Upper lobe of left lung (tissue), 6 donors: Measurements from ENCODE around the gene TMEM222. TPM values are rescaled to one million over a fixed set of nuclear protein-coding genes. Genes with fewer than 3 reads are reported as not detected.

Experiments used
- ATAC-seq, 2 donors: fragments of 200-7000 bp; cut with Tn5 transposase; one replicate each; pipeline ENCODE4 v1.9.1; 2022; ENCODE audit warnings: mild to moderate bottlenecking in 2 of 2, moderate library complexity in 2 of 2; ENCODE audit not compliant: low FRiP score in 2 of 2
- DNase-seq, 2 donors: peaks; one replicate each; pipeline ENCODE4 v3.0.0-alpha.2; 2019 to 2020
- H3K27ac ChIP-seq, 4 donors: fragments of 200-600 bp; sonication (generic); one replicate each; pipeline ENCODE4 v1.5.1; 2016 to 2019
- H3K27me3 ChIP-seq, 4 donors: fragments of 200-600 bp; sonication (generic); one replicate each; pipeline ENCODE4 v1.5.1; 2017 to 2019
- H3K36me3 ChIP-seq, 4 donors: fragments of 200-600 bp; sonication (generic); one replicate each; pipeline ENCODE4 v1.5.1; 2016 to 2019
- H3K4me1 ChIP-seq, 4 donors: fragments of 200-600 bp; sonication (generic); one replicate each; pipeline ENCODE4 v1.5.1; 2018 to 2019
- H3K4me3 ChIP-seq, 4 donors: fragments of 200-600 bp; sonication (generic); one replicate each; pipeline ENCODE4 v1.5.1; 2017 to 2019; ENCODE audit warnings: mild to moderate bottlenecking in 2 of 4, moderate library complexity in 1 of 4
- H3K9me3 ChIP-seq, 4 donors: fragments of 200-600 bp; sonication (generic); one replicate each; pipeline ENCODE4 v1.5.1; 2018 to 2019
- EP300 ChIP-seq, 4 donors: sonication (generic); formaldehyde crosslinking; IDR thresholded peaks; one replicate each; pipeline ENCODE4 v1.5.1; 2017; ENCODE audit warnings: antibody characterized with exemption in 4 of 4, control low read depth in 2 of 4
- POLR2A ChIP-seq, 4 donors: fragments of 450-650 bp; IDR thresholded peaks; one replicate each; pipeline ENCODE4 v1.5.1; 2016 to 2017; ENCODE audit warnings: antibody characterized with exemption in 4 of 4, mild to moderate bottlenecking in 2 of 4
- POLR2AphosphoS5 ChIP-seq, 2 donors: sonication (generic); formaldehyde crosslinking; IDR thresholded peaks; one replicate each; pipeline ENCODE4 v1.5.1; 2017; ENCODE audit warnings: antibody characterized with exemption in 2 of 2
- WGBS, 2 donors: methylation state at CpG; one replicate each; pipeline ENCODE4 v1.1.5; 2017 to 2018; 5-methylcytosine and 5-hydroxymethylcytosine counted together
- total RNA-seq, 6 donors: library from RNA; depleted of rRNA in 4 of 6; stranded (reverse); fragments of >200 nt in 4 of 6; gene quantifications; one replicate each; pipeline versions ENCODE4 v1.1.0 to v1.2.1, GENCODE V29; 2016 to 2021
- TF ChIP-seq, protein P1 (sequence below), 6 experiments: fragments of 450-650 bp in 4 of 6; fragments of 200-600 bp in 2 of 6; sonication (generic) in 2 of 6; IDR thresholded peaks; one replicate each; pipeline ENCODE4 v1.5.1; 2016 to 2019; ENCODE audit warnings: antibody characterized with exemption in 6 of 6
- donor health status: DM: no; HTN: no; CAD: no; lungs with moderate emphysema.
- donor health status: DM: no; HTN: yes; CAD: no; lungs with severe emphysema.

TMEM222 gene
- total RNA-seq, 6 donors from 2014 or later, result 11.5 to 43.9 (median 30.1) TPM

DNA sequence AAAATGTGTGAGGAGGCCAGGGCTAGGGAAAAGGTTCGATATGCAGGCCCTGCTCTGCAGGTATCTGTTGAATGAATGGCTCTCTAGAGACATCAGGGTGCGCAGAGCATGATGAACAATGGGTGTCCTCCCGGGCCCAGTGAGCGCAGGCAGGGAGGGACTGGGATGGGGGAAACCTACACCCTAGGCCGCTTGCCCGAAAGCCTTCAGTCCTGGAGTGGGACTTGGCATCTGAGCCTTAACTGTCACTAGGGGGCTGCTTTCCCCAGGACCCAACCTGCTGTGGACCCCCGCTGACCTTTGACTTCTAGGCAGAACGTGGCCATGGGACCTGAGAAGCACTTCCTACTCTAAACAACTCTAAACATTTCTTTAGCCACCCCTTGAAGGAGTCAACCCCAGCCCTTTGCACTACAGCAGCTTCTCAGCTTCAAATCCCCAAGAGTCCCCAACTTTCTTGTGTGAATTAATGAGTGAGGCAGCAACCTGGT, 45.2 kb downstream of the TMEM222 start:
- ATAC-seq, result no peak
- WGBS, 2 donors, result 27 to 41% methylated on average over 5 to 8 of the region's 8 CpGs
- H3K9me3 ChIP-seq, result no peaks in the 10 kb centered on the region
- H3K4me1 ChIP-seq, result peaks cover 42 to 49% (median 45%) of the 10 kb centered on the region in 4 donors
- no peaks in the 10 kb centered on the region for H3K27me3 ChIP-seq
- peak overlapping the region in 3 of 4 donors; percentile 59 to 92 (median 84) for H3K4me3 ChIP-seq
- H3K36me3 ChIP-seq, result peaks cover 11 to 42% (median 24%) of the 10 kb centered on the region in 4 donors
- H3K27ac ChIP-seq, result peak overlapping the region; percentile 93 to 98 (median 98)
- no peak for DNase-seq
- TF ChIP-seq POLR2AphosphoS5 (IDR thresholded peaks at IDR 0.05) (no peak), EP300 (IDR thresholded peaks at IDR 0.05) (no peak), POLR2A (IDR thresholded peaks at IDR 0.05) (no peak)
- TF ChIP-seq, protein P1, sequence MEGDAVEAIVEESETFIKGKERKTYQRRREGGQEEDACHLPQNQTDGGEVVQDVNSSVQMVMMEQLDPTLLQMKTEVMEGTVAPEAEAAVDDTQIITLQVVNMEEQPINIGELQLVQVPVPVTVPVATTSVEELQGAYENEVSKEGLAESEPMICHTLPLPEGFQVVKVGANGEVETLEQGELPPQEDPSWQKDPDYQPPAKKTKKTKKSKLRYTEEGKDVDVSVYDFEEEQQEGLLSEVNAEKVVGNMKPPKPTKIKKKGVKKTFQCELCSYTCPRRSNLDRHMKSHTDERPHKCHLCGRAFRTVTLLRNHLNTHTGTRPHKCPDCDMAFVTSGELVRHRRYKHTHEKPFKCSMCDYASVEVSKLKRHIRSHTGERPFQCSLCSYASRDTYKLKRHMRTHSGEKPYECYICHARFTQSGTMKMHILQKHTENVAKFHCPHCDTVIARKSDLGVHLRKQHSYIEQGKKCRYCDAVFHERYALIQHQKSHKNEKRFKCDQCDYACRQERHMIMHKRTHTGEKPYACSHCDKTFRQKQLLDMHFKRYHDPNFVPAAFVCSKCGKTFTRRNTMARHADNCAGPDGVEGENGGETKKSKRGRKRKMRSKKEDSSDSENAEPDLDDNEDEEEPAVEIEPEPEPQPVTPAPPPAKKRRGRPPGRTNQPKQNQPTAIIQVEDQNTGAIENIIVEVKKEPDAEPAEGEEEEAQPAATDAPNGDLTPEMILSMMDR (IDR thresholded peaks at IDR 0.05), result no peak

DNA sequence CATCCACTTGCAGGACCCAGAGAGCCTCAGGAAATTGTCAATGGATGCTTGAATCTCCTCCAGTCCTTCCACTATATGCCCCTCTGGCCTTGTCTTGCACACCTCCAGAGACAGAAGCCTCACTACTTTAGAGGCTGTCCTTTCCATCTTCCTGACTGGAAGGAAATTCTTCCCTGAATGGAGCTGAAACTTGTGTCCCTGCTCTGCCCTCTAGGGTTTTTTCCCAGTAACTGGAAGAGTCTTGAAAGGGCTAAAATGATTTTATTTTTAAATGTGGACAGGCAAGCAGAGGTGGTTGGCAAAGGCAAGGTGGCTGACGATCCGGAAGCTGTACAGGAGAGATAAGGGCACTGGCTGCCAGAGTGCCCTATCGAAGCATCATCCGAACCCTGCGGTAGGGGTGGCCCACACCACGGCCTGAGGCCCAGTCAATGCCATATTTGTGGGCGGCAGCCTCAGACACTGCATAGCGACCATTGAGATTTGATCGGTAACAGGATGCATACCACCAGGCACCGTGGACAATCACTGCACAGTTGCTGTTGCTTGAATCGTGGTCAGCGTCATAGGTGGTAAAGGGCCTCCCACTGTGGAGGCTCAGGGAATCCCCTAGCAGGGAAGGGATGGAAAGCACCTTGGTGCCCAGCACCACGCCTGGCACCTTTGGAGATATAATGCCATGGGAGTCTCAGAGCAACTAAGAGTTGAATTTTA, 47.1 kb downstream of the TMEM222 start:
- Histone ChIP-seq H3K9me3 (no peaks in the 10 kb centered on the region), H3K4me1 (peaks cover 40 to 44% (median 41%) of the 10 kb centered on the region in 4 donors), H3K27ac (peak overlapping the region; percentile 13 to 98 (median 84)), H3K4me3 (peak overlapping the region; percentile 11 to 56 (median 38)), H3K36me3 (peaks cover 2 to 31% (median 5%) of the 10 kb centered on the region in 4 donors), H3K27me3 (no peaks in the 10 kb centered on the region)
- 44 to 48% methylated on average over 3 to 13 of the region's 13 CpGs for WGBS, 2 donors
- no peak for TF ChIP-seq POLR2A (IDR thresholded peaks at IDR 0.05)
- TF ChIP-seq POLR2AphosphoS5 (IDR thresholded peaks at IDR 0.05), result peak; percentile 49 to 65
- TF ChIP-seq, protein P1 (IDR thresholded peaks at IDR 0.05), result peak in 4 of 6 experiments; percentile 14 to 32 (median 20)
- peak in 1 of 4 donors; percentile 4 for TF ChIP-seq EP300 (IDR thresholded peaks at IDR 0.05)
- ATAC-seq (no peak), DNase-seq (no peak)

DNA sequence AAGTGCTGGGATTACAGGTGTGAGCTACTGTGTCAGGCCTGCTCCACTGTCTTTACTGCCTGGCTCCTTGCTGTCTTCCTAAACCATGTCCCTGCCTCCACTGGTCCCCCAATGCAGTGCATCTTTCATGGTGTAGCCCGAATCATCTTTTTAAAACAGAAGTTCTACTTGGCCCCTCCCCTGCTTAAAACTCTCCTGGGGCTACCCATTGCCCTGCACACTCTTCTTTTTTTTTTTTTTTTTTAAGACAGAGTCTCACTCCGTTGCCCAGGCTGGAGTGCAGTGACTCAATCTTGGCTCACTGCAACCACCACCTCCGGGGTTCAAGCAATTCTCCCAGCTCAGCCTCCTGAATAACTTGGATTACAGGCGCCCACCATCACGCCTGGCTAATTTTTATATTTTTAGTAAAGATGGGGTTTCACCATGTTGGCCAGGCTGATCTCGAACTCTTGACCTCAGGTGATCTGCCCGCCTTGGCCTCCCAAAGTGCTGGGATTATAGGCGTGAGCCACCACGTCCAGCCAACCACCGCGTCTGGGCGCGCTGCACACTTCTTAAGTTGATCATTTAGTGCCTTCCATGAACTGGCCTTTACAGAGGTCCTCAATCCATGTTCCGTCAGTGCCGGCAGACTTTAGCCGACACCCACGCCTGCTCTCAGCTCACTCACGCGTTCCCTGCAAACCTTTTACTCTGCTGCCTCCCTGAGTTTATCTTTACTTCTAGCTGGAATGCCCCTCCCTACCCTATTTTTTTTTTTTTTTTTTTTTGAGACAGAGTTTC, 50.3 kb downstream of the TMEM222 start:
- peak in 1 of 2 donors; percentile 66 for DNase-seq
- peak overlapping the region; percentile 64 to 98 (median 84) for H3K27ac ChIP-seq
- ATAC-seq, result no peak

DNA sequence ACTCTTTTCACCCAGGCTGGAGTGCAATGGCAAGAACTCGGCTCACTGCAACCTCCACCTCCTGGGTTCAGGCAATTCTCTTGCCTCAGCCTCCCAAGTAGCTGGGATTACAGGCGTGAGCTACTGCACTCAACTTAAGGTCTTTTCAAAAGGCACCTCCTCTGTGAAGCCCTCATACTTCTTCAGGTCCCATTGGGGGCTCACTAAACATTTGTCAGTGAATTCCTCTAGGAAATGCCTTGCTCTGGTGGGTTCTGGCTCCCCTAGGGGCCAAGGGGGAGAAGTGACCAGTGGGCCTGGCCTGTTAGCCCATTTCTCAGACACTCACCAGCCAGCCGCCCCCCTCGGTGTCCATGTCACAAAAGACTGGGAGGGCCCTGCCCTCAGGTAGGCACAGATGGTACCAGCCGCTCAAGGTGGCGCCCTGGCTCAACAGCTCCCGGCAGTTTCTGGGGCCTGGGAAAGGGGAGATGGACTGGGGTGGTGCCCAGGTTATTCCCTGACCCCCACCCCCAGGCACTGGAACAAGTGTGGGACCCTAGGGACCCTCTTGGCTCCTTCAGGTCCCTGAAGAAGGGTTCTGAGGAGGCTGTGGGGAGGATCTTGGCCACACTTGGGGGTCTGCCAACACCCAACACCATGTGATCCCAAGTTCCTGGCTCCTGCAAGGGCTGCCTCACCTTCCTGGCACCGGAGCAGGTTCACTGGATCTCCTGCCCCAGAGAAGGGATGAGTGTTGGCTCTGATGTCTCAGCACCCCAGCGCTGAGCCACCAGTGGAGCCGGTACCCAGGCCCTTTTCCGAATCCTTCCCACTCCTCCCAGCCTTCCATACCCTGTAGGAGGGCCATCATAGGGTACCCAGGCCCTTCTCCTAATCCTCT, 51.1 kb downstream of the TMEM222 start:
- no peak for ATAC-seq

More for the DNA sequence above, 50.3 kb downstream of the TMEM222 start:
- Histone ChIP-seq H3K36me3 (peaks cover 0 to 20% (median 0%) of the 10 kb centered on the region in 4 donors), H3K27me3 (no peaks in the 10 kb centered on the region), H3K4me3 (peak overlapping the region; percentile 18 to 56 (median 38)), H3K9me3 (no peaks in the 10 kb centered on the region), H3K4me1 (peaks cover 23 to 36% (median 32%) of the 10 kb centered on the region in 4 donors)
- no peak for TF ChIP-seq POLR2A (IDR thresholded peaks at IDR 0.05)
- TF ChIP-seq, protein P1 (IDR thresholded peaks at IDR 0.05), result no peak
- no peak for TF ChIP-seq POLR2AphosphoS5 (IDR thresholded peaks at IDR 0.05)
- TF ChIP-seq EP300 (IDR thresholded peaks at IDR 0.05), result no peak
- WGBS, 2 donors, result 69 to 83% methylated on average over 19 of the region's 19 CpGs

More for the DNA sequence above, 51.1 kb downstream of the TMEM222 start:
- H3K36me3 ChIP-seq, result peaks cover 0 to 20% (median 0%) of the 10 kb centered on the region in 4 donors
- H3K4me1 ChIP-seq, result peaks cover 18 to 30% (median 23%) of the 10 kb centered on the region in 4 donors
- DNase-seq, result no peak
- H3K9me3 ChIP-seq, result no peaks in the 10 kb centered on the region
- H3K27ac ChIP-seq, result peak overlapping the region; percentile 64 to 98 (median 84)
- H3K27me3 ChIP-seq, result no peaks in the 10 kb centered on the region
- H3K4me3 ChIP-seq, result peak overlapping the region; percentile 32 to 56 (median 38)
- 68 to 75% methylated on average over 8 to 9 of the region's 11 CpGs for WGBS, 2 donors
- TF ChIP-seq, protein P1 (IDR thresholded peaks at IDR 0.05), result peak in 4 of 6 experiments; percentile 19 to 42 (median 35)
- TF ChIP-seq POLR2AphosphoS5 (IDR thresholded peaks at IDR 0.05), result no peak
- TF ChIP-seq POLR2A (IDR thresholded peaks at IDR 0.05), result no peak
- TF ChIP-seq EP300 (IDR thresholded peaks at IDR 0.05), result no peak
